BLaER1 treated with 17β-estradiol and CSF1 and Interleukin-3, amounts not matched to agents 10 nM and 100 nM (cell line): ENCODE data around the gene FHOD3.
A peak's percentile ranks its signal among the peaks of the same experiment; 100 is the strongest.

ENCODE experiments used
- H3K27ac ChIP-seq, 11 experiments: shearing (Covaris generic); formaldehyde crosslinking; 2 replicates each; pipeline ENCODE4 v1.8.1; 2022
- H3K27me3 ChIP-seq, 11 experiments: shearing (Covaris generic); formaldehyde crosslinking; 2 replicates each; pipeline ENCODE4 v1.8.1; 2022
- H3K36me3 ChIP-seq, 11 experiments: shearing (Covaris generic); formaldehyde crosslinking; 2 replicates each; pipeline ENCODE4 v1.8.1; 2022
- H3K4me1 ChIP-seq, 10 experiments: shearing (Covaris generic); formaldehyde crosslinking; 2 replicates each; pipeline ENCODE4 v1.8.1; 2022
- H3K4me2 ChIP-seq, 11 experiments: shearing (Covaris generic); formaldehyde crosslinking; 2 replicates each; pipeline ENCODE4 v1.8.1; 2022
- H3K4me3 ChIP-seq, 10 experiments: shearing (Covaris generic); formaldehyde crosslinking; 2 replicates each; pipeline ENCODE4 v1.8.1; 2022
- H3K9ac ChIP-seq, 11 experiments: shearing (Covaris generic); formaldehyde crosslinking; 2 replicates each; pipeline ENCODE4 v1.8.1; 2022
- H3K9me3 ChIP-seq, 11 experiments: shearing (Covaris generic); formaldehyde crosslinking; replicated peaks in 1 of 11; 2 replicates each; pipeline ENCODE4 v1.8.1; 2022
- H4K20me1 ChIP-seq, 11 experiments: shearing (Covaris generic); formaldehyde crosslinking; 2 replicates each; pipeline ENCODE4 v1.8.1; 2022
- Cebpa-rat ChIP-seq, 11 experiments: shearing (Covaris generic); IDR thresholded peaks; 2 replicates each; pipeline ENCODE4 v1.8.1; 2022

FHOD3 gene

GRCh38 chr18:36501100-36501499 is 203.6 kb downstream of the FHOD3 start:
- no peaks in the 10 kb centered on the region for H3K36me3 ChIP-seq
- no peak overlapping the region for H3K4me3 ChIP-seq
- peak overlapping the region in 4 of 11 experiments; percentile 11 to 56 (median 44); a peak in 5 of 22 replicates for H3K27ac ChIP-seq
- peaks cover 0 to 14% (median 0%) of the 10 kb centered on the region in 11 experiments; a peak in 3 of 22 replicates for H3K9me3 ChIP-seq
- H3K9ac ChIP-seq, result no peak overlapping the region
- H3K27me3 ChIP-seq, result no peaks in the 10 kb centered on the region
- H4K20me1 ChIP-seq, result 0 out of 22 replicates have a peak, but pooled peaks cover 0 to 3% (median 0%) of the 10 kb centered on the region in 11 experiments
- peaks cover 11 to 29% (median 24%) of the 10 kb centered on the region in 10 experiments for H3K4me1 ChIP-seq
- TF ChIP-seq Cebpa-rat (IDR thresholded peaks at IDR 0.05), result no peak
- H3K4me2 ChIP-seq, result peak overlapping the region in 5 of 11 experiments; percentile 56 to 81 (median 73); a peak in 5 of 22 replicates

DNA sequence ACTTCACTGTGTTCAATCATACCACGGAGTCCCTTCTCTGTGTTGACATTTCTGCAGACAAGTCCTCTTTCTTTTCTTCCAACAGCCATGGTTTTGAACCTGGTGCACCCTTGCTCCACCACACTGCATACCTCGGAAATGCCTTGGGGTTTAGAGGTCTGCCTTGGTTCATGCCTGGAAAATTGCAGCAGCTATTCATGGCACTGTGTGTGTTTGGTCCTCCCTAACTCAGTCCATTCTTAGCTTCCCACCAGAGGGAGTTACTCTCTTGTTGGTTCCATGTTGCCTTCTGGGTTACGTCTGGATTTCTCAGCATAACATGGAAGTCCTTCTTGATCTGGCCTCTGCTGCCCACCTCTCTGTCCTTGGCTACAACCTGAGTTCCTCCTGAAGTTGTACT is 206.0 kb downstream of the FHOD3 start:
- Histone ChIP-seq H4K20me1 (no peaks in the 10 kb centered on the region), H3K27ac (no peak overlapping the region), H3K9me3 (peaks cover 0 to 14% (median 0%) of the 10 kb centered on the region in 11 experiments; a peak in 3 of 22 replicates), H3K9ac (no peak overlapping the region), H3K4me1 (peaks cover 9 to 23% (median 20%) of the 10 kb centered on the region in 10 experiments), H3K36me3 (no peaks in the 10 kb centered on the region), H3K4me3 (no peak overlapping the region), H3K27me3 (no peaks in the 10 kb centered on the region), H3K4me2 (no peak overlapping the region)
- TF ChIP-seq Cebpa-rat (IDR thresholded peaks at IDR 0.05), result no peak

- Histone ChIP-seq H3K9me3 (peaks cover 0 to 14% (median 0%) of the 10 kb centered on the region in 11 experiments; a peak in 3 of 22 replicates), H3K27ac (no peak overlapping the region), H3K4me2 (no peak overlapping the region), H3K27me3 (no peaks in the 10 kb centered on the region), H3K4me3 (no peak overlapping the region), H4K20me1 (no peaks in the 10 kb centered on the region), H3K36me3 (no peaks in the 10 kb centered on the region), H3K4me1 (peaks cover 7 to 13% (median 10%) of the 10 kb centered on the region in 10 experiments), H3K9ac (no peak overlapping the region)
- TF ChIP-seq Cebpa-rat (IDR thresholded peaks at IDR 0.05), result no peak
Observed at GRCh38 chr18:36504928-36505327, 207.4 kb downstream of the FHOD3 start.

- no peak overlapping the region for H3K4me3 ChIP-seq
- no peaks in the 10 kb centered on the region for H3K36me3 ChIP-seq
- no peak overlapping the region for H3K4me2 ChIP-seq
- H3K27me3 ChIP-seq, result no peaks in the 10 kb centered on the region
- H3K9ac ChIP-seq, result no peak overlapping the region
- peaks cover 0 to 6% (median 3%) of the 10 kb centered on the region in 10 experiments; a peak in 17 of 20 replicates for H3K4me1 ChIP-seq
- no peaks in the 10 kb centered on the region for H4K20me1 ChIP-seq
- peaks cover 0 to 14% (median 0%) of the 10 kb centered on the region in 11 experiments; a peak in 3 of 22 replicates for H3K9me3 ChIP-seq
- TF ChIP-seq Cebpa-rat (IDR thresholded peaks at IDR 0.05), result no peak
- H3K27ac ChIP-seq, result no peak overlapping the region
Observed at GRCh38 chr18:36505665-36506064, 208.2 kb downstream of the FHOD3 start.

GRCh38 chr18:36509646-36510197 is 212.2 kb downstream of the FHOD3 start:
- no peaks in the 10 kb centered on the region for H4K20me1 ChIP-seq
- no peak for TF ChIP-seq Cebpa-rat (IDR thresholded peaks at IDR 0.05)
- H3K27ac ChIP-seq, result no peak overlapping the region

DNA sequence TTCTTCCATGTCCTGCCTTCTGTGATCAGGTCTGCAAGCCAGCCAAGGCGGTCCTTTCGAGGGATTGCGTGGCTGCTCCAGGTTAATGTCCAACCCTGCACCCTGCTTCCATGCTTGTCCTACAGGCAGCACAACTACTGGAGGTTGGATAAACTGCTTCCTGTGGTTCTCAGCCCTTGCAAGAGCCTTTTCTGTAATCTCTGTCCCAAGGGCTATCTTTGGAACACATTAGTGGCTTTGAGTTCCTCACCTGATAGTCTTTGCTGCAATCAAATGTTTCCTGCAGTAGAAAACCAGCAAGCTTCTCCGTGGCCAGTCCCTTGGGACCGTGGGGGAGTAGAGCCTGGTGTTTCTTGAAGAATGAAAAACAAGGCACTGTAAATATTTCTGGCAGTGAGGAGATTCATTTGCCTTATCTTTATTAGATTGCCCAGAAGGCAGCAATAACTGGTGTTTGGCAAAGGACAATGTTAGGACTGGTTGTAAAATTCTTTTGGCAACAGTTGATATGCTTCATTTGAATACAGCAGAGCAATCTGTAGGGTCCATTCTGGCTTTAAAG is 214.4 kb downstream of the FHOD3 start:
- TF ChIP-seq Cebpa-rat (IDR thresholded peaks at IDR 0.05), result peak in 1 of 11 experiments; percentile 60; a peak in 1 of 22 replicates
- Histone ChIP-seq H4K20me1 (no peaks in the 10 kb centered on the region), H3K27ac (peak overlapping the region in 2 of 11 experiments; percentile 27 to 46; a peak in 4 of 22 replicates), H3K36me3 (no peaks in the 10 kb centered on the region), H3K27me3 (no peaks in the 10 kb centered on the region), H3K4me1 (peaks cover 0 to 51% (median 41%) of the 10 kb centered on the region in 10 experiments; a peak in 19 of 20 replicates), H3K4me3 (no peak overlapping the region), H3K9me3 (no peaks in the 10 kb centered on the region), H3K4me2 (peak overlapping the region; percentile 41 to 82 (median 69)), H3K9ac (peak overlapping the region in 1 of 11 experiments; percentile 4; a peak in 1 of 22 replicates)

More at GRCh38 chr18:36509646-36510197, 212.2 kb downstream of the FHOD3 start:
- H3K4me1 ChIP-seq, result peaks cover 0 to 31% (median 26%) of the 10 kb centered on the region in 10 experiments; a peak in 19 of 20 replicates
- peaks cover 0 to 5% (median 0%) of the 10 kb centered on the region in 11 experiments; a peak in 3 of 22 replicates for H3K9me3 ChIP-seq
- H3K36me3 ChIP-seq, result no peaks in the 10 kb centered on the region
- H3K4me2 ChIP-seq, result no peak overlapping the region
- no peak overlapping the region for H3K4me3 ChIP-seq
- no peak overlapping the region for H3K9ac ChIP-seq
- no peaks in the 10 kb centered on the region for H3K27me3 ChIP-seq

- Histone ChIP-seq H3K9me3 (no peaks in the 10 kb centered on the region), H3K27me3 (no peaks in the 10 kb centered on the region), H3K9ac (no peak overlapping the region), H3K27ac (no peak overlapping the region), H4K20me1 (no peaks in the 10 kb centered on the region), H3K4me2 (peak overlapping the region in 4 of 11 experiments; percentile 11 to 80 (median 68); a peak in 4 of 22 replicates), H3K36me3 (no peaks in the 10 kb centered on the region), H3K4me3 (no peak overlapping the region), H3K4me1 (peaks cover 0 to 53% (median 42%) of the 10 kb centered on the region in 10 experiments; a peak in 19 of 20 replicates)
- TF ChIP-seq Cebpa-rat (IDR thresholded peaks at IDR 0.05), result no peak
Observed at GRCh38 chr18:36513556-36513955, 216.0 kb downstream of the FHOD3 start.

DNA sequence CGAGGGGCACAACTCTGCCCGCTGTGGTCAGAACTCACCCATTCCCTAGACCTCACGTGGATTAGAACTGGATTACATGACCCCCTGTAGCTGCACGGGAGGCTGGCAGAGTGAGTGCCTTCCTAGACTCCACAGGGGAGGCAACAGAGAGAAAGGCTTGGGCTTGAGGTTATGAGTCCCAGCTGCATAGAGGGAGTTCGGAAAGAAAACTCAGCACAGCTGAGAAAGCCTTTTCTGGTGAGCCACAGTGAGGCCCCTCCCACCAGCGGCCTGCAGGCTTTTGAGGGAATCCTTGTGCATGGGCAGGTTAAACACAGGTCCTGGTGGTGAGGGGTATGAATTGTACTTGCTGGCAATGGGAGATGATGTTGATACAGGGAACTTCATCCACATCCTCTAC is 217.3 kb downstream of the FHOD3 start:
- Histone ChIP-seq H3K36me3 (no peaks in the 10 kb centered on the region), H4K20me1 (no peaks in the 10 kb centered on the region), H3K27me3 (no peaks in the 10 kb centered on the region), H3K4me1 (peaks cover 0 to 53% (median 42%) of the 10 kb centered on the region in 10 experiments; a peak in 19 of 20 replicates), H3K9me3 (no peaks in the 10 kb centered on the region), H3K4me2 (peak overlapping the region in 5 of 11 experiments; percentile 4 to 86 (median 75); a peak in 5 of 22 replicates), H3K27ac (no peak overlapping the region), H3K4me3 (no peak overlapping the region), H3K9ac (no peak overlapping the region)
- no peak for TF ChIP-seq Cebpa-rat (IDR thresholded peaks at IDR 0.05)

- Histone ChIP-seq H4K20me1 (no peaks in the 10 kb centered on the region), H3K9ac (0 out of 22 replicates have a peak overlapping the region, but pooled peaks of 1 of the 11 experiments have one; percentile 34)
Observed at GRCh38 chr18:36516258-36516657, 218.7 kb downstream of the FHOD3 start.

More at GRCh38 chr18:36516258-36516657, 218.7 kb downstream of the FHOD3 start:
- no peak for TF ChIP-seq Cebpa-rat (IDR thresholded peaks at IDR 0.05)
- Histone ChIP-seq H3K9me3 (no peaks in the 10 kb centered on the region), H3K4me3 (no peak overlapping the region), H3K27ac (no peak overlapping the region), H3K36me3 (no peaks in the 10 kb centered on the region), H3K4me2 (peak overlapping the region in 9 of 11 experiments; percentile 32 to 86 (median 75); a peak in 17 of 22 replicates), H3K27me3 (no peaks in the 10 kb centered on the region), H3K4me1 (peaks cover 0 to 50% (median 40%) of the 10 kb centered on the region in 10 experiments; a peak in 19 of 20 replicates)
